HG02840 (cell line): ENCODE results near the gene JAM2.

Experiments
- ATAC-seq: cut with Tn5 transposase; IDR thresholded peaks from one replicate; pipeline ENCODE4 v1.9.1; 2021; ENCODE audit warnings: mild to moderate bottlenecking, moderate library complexity, moderate number of reproducible peaks; ENCODE audit not compliant: unreplicated experiment, low FRiP score

Gene JAM2

GRCh38 chr21:25760061-25760460, 121.0 kb downstream of the JAM2 start:
- ATAC-seq = no peak

GRCh38 chr21:25760677-25761076, 121.6 kb downstream of the JAM2 start:
- no peak for ATAC-seq

DNA sequence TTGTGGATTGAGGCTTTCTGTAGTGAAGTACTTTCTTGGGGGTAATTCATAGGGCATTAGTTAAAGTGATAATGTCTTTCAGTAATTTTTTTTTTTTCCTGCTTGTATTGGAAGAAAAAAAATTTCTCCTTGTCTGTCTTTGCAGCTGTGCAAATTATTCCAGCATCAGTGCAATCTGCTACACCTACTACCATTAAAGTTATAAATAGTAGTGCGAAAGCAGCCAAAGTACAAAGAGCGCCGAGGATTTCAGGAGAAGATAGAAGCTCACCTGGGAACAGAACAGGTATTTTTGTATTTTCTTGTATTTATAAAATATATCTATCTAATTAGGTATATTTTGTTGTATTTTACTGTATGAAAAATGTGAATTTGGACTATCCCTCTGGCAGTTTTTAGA, 125.0 kb downstream of the JAM2 start:
- no peak for ATAC-seq
